GM13977 (cell line): Measurements from ENCODE around the gene TENM3.

Experiments
- DNase-seq: peaks from one replicate; pipeline ENCODE4 v3.0.0; 2012; ENCODE audit warnings: low spot score
- in situ Hi-C: fragments of 300-500 bp; cut with MboI; formaldehyde crosslinking; loops from one replicate; pipeline ENCODE4 v1.12.0; 2022; ENCODE audit warnings: low sequenced_read_pairs, low pct_unique_long_range_greater_than_20kb, mixed read lengths, inconsistent platforms; ENCODE audit not compliant: unreplicated experiment
- TF ChIP-seq, protein P1 (sequence below): IDR thresholded peaks from 2 replicates; pipeline ENCODE4 v1.5.1; 2012; ENCODE audit warnings: mild to moderate bottlenecking, control low read depth; ENCODE audit not compliant: insufficient read depth; ENCODE audit errors: extremely low read depth, missing control alignments

The TENM3 gene

DNA sequence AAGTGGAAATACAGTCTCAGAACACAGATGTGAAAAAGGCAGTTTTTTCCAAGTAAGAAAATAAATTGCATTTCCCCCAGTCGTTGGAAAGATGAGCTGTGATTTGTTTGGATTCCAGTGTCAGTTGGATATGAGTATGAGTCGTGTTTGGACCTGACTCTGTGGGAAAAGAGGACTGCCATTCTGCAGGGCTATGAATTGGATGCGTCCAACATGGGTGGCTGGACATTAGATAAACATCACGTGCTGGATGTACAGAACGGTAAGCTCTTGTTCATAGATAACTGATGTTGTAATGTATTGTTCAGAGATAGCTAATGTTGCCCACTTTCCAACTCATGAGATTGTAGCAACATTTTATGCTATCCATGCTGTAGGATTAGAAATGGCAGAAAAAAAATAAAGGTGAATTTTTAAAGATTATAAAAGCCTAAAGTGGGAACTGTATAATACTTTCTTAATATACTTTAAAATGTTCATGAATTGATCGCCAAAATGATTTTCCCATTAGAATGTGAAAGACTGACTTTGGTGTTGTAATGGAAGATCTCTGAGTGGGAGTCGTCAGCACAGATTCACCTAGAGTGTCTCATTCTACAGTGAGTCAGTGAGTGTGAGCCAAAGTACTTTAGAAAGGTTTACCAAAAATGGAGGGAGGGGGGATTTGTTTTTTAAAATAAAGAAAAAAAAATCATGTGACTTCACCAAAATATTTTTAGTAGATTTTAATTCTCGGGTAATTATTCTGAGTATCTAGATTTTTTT lies 495.3 kb downstream of the TENM3 start:
- in situ Hi-C loops: no loop called here
- TF ChIP-seq, protein P1, sequence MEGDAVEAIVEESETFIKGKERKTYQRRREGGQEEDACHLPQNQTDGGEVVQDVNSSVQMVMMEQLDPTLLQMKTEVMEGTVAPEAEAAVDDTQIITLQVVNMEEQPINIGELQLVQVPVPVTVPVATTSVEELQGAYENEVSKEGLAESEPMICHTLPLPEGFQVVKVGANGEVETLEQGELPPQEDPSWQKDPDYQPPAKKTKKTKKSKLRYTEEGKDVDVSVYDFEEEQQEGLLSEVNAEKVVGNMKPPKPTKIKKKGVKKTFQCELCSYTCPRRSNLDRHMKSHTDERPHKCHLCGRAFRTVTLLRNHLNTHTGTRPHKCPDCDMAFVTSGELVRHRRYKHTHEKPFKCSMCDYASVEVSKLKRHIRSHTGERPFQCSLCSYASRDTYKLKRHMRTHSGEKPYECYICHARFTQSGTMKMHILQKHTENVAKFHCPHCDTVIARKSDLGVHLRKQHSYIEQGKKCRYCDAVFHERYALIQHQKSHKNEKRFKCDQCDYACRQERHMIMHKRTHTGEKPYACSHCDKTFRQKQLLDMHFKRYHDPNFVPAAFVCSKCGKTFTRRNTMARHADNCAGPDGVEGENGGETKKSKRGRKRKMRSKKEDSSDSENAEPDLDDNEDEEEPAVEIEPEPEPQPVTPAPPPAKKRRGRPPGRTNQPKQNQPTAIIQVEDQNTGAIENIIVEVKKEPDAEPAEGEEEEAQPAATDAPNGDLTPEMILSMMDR: no peak
- DNase-seq: no peak

DNA sequence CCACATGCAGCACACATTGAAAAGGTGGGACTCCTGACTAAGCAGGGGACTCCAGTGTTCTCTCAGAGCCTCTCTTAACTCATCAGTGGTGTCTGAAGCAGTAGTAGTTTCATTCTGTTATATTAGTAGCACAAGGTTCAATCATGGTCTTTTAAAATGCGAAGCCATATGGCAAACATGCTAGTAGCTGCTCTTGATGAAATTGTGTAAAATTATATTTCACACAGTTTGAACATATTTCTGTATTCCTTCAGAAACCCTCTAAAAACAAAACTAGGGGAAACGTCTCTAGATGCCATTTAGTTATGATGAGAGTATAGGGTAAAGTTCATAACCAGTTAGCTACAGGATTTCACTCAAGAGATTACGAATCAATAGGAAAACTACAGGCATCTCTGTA lies 497.1 kb downstream of the TENM3 start:
- DNase-seq: no peak
- TF ChIP-seq, protein P1: no peak
- in situ Hi-C loops: no loop called here

DNA sequence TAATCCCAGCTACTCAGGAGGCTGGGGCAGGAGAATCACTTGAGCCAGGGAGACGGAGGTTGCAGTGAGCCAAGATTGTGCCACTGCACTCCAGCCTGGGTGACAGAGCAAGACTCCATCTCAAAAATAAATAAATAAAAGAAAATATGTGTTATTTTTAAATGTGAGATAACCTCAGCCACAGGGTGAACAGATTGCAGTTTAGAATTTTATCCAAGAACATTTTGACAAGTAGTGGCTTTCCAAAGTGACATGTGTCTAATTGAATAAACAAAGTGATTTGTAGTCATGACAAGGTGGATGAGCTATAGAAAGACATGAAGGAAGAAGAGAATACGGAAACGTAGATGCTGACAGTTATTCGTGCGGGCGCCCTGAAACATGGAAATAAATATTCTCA lies 497.9 kb downstream of the TENM3 start:
- no peak for DNase-seq
- in situ Hi-C loops: no loop called here
- TF ChIP-seq, protein P1: no peak

DNA sequence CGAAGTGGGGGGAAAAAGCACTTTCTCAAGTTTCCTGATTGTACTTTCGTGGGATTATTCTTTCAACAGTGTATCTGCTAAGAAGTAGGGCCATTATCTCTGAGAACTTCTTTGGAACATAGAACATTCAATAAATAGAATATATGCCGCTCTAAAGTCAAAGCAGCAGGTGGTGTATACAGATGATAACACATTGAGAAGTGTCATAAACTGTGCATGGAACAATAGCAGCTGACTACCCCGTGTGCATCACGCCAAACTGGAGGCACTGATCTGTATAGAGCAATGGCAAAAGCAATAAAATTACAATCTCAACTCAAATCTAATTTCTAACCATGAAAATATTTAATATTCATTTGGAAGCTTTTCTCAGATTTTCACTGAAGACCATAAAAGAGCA lies 498.7 kb downstream of the TENM3 start:
- in situ Hi-C loops: no loop called here
- TF ChIP-seq, protein P1: no peak
- no peak for DNase-seq

DNA sequence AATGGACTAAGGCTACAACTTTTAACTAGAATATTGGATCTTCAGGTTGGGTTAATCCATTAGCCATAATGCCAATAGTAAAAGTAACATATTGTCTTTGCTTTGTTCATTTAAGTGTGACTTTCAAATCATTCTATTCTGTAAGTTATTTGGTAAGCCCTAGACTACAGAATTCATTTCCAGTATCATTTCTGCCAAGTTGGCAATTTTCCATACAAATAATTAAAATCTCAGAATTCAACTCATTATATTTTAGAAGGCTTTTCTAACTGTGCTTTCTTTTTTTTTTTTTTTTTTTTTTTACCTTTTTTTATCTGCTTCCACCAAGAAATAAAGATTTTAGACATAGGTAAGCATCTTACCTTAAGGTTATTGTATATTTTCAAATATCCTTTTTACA lies 500.6 kb downstream of the TENM3 start:
- in situ Hi-C loops: no loop called here
- TF ChIP-seq, protein P1: no peak
- no peak for DNase-seq

DNA sequence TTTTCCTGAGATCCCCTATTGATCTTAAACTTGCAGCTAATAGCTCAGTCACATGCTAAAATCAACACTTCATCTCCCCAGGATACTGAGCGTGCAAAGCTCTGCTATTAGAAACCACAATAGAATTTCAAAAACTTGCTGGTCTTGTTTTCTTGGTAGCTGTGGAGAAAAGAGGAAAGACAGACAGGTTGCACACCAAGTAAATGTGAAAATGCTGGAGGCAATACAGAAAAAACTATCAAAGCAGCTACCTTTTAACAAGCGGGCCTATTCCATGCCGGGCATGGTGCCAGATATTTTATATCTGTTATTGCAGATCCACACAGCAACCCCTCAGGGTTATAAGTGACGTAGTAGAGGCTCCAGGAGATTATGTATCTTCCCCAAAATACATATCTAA lies 502.0 kb downstream of the TENM3 start:
- TF ChIP-seq, protein P1: no peak
- DNase-seq: no peak
- in situ Hi-C loops: no loop called here
